Breast epithelium (tissue), 4 donors: ENCODE data around the gene CA7. TPM values are rescaled to one million over a fixed set of nuclear protein-coding genes. Genes with fewer than 3 reads are reported as not detected.

Experiments used
- DNase-seq, 2 donors: peaks; one replicate each; pipeline ENCODE4 v3.0.0-alpha.2; 2019; ENCODE audit warnings: low spot score in 2 of 2
- H3K27ac ChIP-seq, 2 donors: fragments of 200-600 bp; sonication (generic) in 1 of 2; one replicate each; pipeline ENCODE4 v1.5.1; 2016 to 2019; ENCODE audit warnings: mild to moderate bottlenecking in 1 of 2
- H3K27me3 ChIP-seq, 2 donors: fragments of 200-600 bp; sonication (generic) in 1 of 2; one replicate each; pipeline versions ENCODE4 v1.5.1 to v1.6.0; 2017 to 2019; ENCODE audit warnings: control low read depth in 1 of 2, mild to moderate bottlenecking in 1 of 2
- H3K36me3 ChIP-seq: fragments of 200-600 bp; one replicate; pipeline ENCODE4 v1.5.1; 2019
- H3K4me1 ChIP-seq, 2 donors: fragments of 200-600 bp; sonication (generic); one replicate each; pipeline ENCODE4 v1.5.1; 2016 to 2019; ENCODE audit warnings: control low read depth in 1 of 2
- H3K4me3 ChIP-seq, 3 donors: fragments of 200-600 bp; sonication (generic); 1 replicate in 2 of 3; 2 replicates in 1 of 3; pipeline ENCODE4 v1.5.1; 2016 to 2019; ENCODE audit warnings: mild to moderate bottlenecking in 3 of 3, moderate library complexity in 2 of 3
- H3K9me3 ChIP-seq, 2 donors: fragments of 200-600 bp; sonication (generic) in 1 of 2; one replicate each; pipeline ENCODE4 v1.5.1; 2016 to 2019; ENCODE audit warnings: control low read depth in 1 of 2
- CTCF ChIP-seq, 3 donors: fragments of 450-650 bp; IDR thresholded peaks; one replicate each; pipeline ENCODE4 v1.5.1; 2016 to 2017; ENCODE audit warnings: antibody characterized with exemption in 3 of 3, mild to moderate bottlenecking in 3 of 3, moderate library complexity in 3 of 3
- POLR2A ChIP-seq: fragments of 450-650 bp; IDR thresholded peaks from one replicate; pipeline ENCODE4 v1.6.1; 2016; ENCODE audit warnings: antibody characterized with exemption, mild to moderate bottlenecking, moderate library complexity
- POLR2AphosphoS5 ChIP-seq, 3 donors: sonication (generic); formaldehyde crosslinking; IDR thresholded peaks; one replicate each; pipeline ENCODE4 v1.6.1; 2017; ENCODE audit warnings: antibody characterized with exemption in 3 of 3
- intact Hi-C: fragments of 100-400 bp; cut with DNase I; formaldehyde crosslinking; loops from one replicate; pipeline ENCODE4 v1.15.1; 2023; ENCODE audit warnings: low total_unique reads
- total RNA-seq, 3 donors: library from RNA; depleted of rRNA; stranded (reverse); fragments of >200 nt; gene quantifications; one replicate each; pipeline ENCODE4 v1.1.0, GENCODE V29; 2016

The CA7 gene
- total RNA-seq, 3 donors from 2014 or later: 1.3 TPM; not detected in 2

- Histone ChIP-seq H3K27ac (peak within 1 kb of the TSS; percentile 80 to 83), H3K4me1 (no peaks in the 10 kb centered on the region), H3K27me3 (no peaks in the 10 kb centered on the region), H3K9me3 (no peaks in the 10 kb centered on the region), H3K4me3 (peak within 1 kb of the TSS; percentile 84 to 89 (median 88)), H3K36me3 (no peaks in the 10 kb centered on the region)
- intact Hi-C loops: no loop called here
- peak; percentile 94 to 96 for DNase-seq
- TF ChIP-seq POLR2A: peak; percentile 65
- TF ChIP-seq CTCF (IDR thresholded peaks at IDR 0.05): no peak
- peak; percentile 10 to 88 (median 33) for TF ChIP-seq POLR2AphosphoS5 (IDR thresholded peaks at IDR 0.05)
Measured at GRCh38 chr16:66880288-66881013, 36.2 kb downstream of the CA7 start, which contains the start of gene PDP2. PDP2 (plus strand) TSS chr16:66880515; CDS start chr16:66884285, 3,770 bp downstream.

- Histone ChIP-seq H3K4me1 (no peaks in the 10 kb centered on the region), H3K27me3 (no peaks in the 10 kb centered on the region), H3K9me3 (no peaks in the 10 kb centered on the region), H3K36me3 (no peaks in the 10 kb centered on the region), H3K27ac (peak overlapping the region; percentile 80 to 83), H3K4me3 (peak overlapping the region; percentile 84 to 89 (median 88))
- DNase-seq: peak in 1 of 2 donors; percentile 26
- TF ChIP-seq POLR2AphosphoS5 (IDR thresholded peaks at IDR 0.05) (no peak), CTCF (IDR thresholded peaks at IDR 0.05) (no peak), POLR2A (no peak)
- intact Hi-C loops: no loop called here
Measured at GRCh38 chr16:66881014-66881417, 36.8 kb downstream of the CA7 start.

DNA sequence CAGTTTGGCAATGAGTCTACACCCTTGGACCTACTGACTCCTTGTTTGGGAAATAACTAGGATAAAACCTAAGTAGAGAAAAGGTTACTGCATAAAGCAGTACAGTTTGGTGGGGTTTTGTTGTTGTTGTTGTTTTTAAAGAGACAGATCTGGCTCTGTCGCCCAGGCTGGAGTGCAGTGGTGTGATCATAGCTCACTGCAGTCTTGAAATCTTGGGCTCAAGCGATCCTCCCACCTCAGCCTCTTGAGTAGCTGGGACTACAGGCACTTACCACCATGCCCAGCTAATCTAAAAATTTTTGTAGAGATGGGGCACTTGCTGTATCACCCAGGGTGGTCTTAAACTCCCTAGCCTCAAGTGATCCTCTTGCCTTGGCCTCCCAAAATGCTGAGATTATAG is 37.3 kb downstream of the CA7 start:
- DNase-seq: no peak
- H3K27ac ChIP-seq: no peak overlapping the region
- no peaks in the 10 kb centered on the region for H3K9me3 ChIP-seq
- H3K36me3 ChIP-seq: no peaks in the 10 kb centered on the region
- H3K4me3 ChIP-seq: peak overlapping the region in 2 of 3 donors; percentile 24 to 84
- H3K27me3 ChIP-seq: no peaks in the 10 kb centered on the region
- H3K4me1 ChIP-seq: peaks cover 2 to 4% of the 10 kb centered on the region in 2 donors
- TF ChIP-seq POLR2AphosphoS5 (IDR thresholded peaks at IDR 0.05): no peak
- TF ChIP-seq POLR2A: no peak
- TF ChIP-seq CTCF (IDR thresholded peaks at IDR 0.05): no peak
- intact Hi-C loops: no loop called here

- no peak for DNase-seq
- no peaks in the 10 kb centered on the region for H3K36me3 ChIP-seq
- intact Hi-C loops: no loop called here
- H3K27ac ChIP-seq: no peak overlapping the region
- no peaks in the 10 kb centered on the region for H3K27me3 ChIP-seq
- peaks cover 4 to 7% of the 10 kb centered on the region in 2 donors for H3K4me1 ChIP-seq
- no peaks in the 10 kb centered on the region for H3K9me3 ChIP-seq
- TF ChIP-seq CTCF (IDR thresholded peaks at IDR 0.05) (no peak), POLR2AphosphoS5 (IDR thresholded peaks at IDR 0.05) (no peak), POLR2A (no peak)
- no peak overlapping the region for H3K4me3 ChIP-seq
Measured at GRCh38 chr16:66881964-66882508, 37.8 kb downstream of the CA7 start.

DNA sequence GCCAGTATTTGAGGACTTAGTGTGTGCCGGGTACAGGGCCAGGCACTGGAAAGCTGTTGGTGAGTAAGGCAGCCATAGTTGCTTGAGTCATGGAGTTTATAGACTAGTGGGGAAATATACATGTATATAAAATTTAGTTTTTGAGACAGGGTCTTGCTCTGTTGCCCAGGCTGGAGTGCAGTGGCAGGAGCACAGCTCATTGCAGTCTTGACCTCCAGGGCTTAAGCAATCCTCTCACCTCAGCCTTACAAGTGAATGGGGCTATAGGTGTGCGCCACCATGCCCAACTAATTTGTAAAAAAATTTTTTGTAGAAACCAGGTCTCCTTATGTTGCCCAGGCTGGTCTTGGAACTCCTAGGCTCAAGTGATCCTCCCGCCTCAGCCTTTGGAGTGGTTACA is 38.5 kb downstream of the CA7 start:
- Histone ChIP-seq H3K4me1 (peaks cover 4 to 7% of the 10 kb centered on the region in 2 donors), H3K27ac (no peak overlapping the region), H3K9me3 (no peaks in the 10 kb centered on the region), H3K27me3 (no peaks in the 10 kb centered on the region), H3K4me3 (no peak overlapping the region), H3K36me3 (no peaks in the 10 kb centered on the region)
- intact Hi-C loops: no loop called here
- DNase-seq: no peak
- TF ChIP-seq POLR2A: no peak
- TF ChIP-seq CTCF (IDR thresholded peaks at IDR 0.05): no peak
- no peak for TF ChIP-seq POLR2AphosphoS5 (IDR thresholded peaks at IDR 0.05)
